Body of pancreas (tissue), 4 donors: ENCODE results near the gene ADGRB2.

Experiments used
- CTCF ChIP-seq, 7 experiments: fragments of 450-650 bp in 4 of 7; fragments of 200-600 bp in 3 of 7; sonication (generic) in 3 of 7; IDR thresholded peaks; one replicate each; pipeline ENCODE4 v1.5.1; 2016 to 2019; ENCODE audit warnings: antibody characterized with exemption in 7 of 7
- POLR2A ChIP-seq, 3 donors: fragments of 450-650 bp; IDR thresholded peaks; one replicate each; pipeline ENCODE4 v1.6.1; 2016; ENCODE audit warnings: antibody characterized with exemption in 3 of 3, mild to moderate bottlenecking in 2 of 3

- TF ChIP-seq CTCF (IDR thresholded peaks at IDR 0.05), result no peak
- no peak for TF ChIP-seq POLR2A (IDR thresholded peaks at IDR 0.05)
These were observed 41.2 kb upstream of the ADGRB2 start for GRCh38 chr1:31805318-31805717.
